Fibroblast of lung (primary cell): ENCODE data around the gene UQCR10. TPM values are rescaled to one million over a fixed set of nuclear protein-coding genes. Genes with fewer than 3 reads are reported as not detected.

Experiments
- DNase-seq, 2 donors: peaks; one replicate each; pipeline versions ENCODE4 v3.0.0 to v3.0.0-alpha.2; 2010; ENCODE audit warnings: low read depth in 2 of 2
- H2AFZ ChIP-seq: 2 replicates; pipeline ENCODE4 v1.5.1; 2012; ENCODE audit warnings: low read length, control low read depth, inconsistent platforms
- H3K27ac ChIP-seq: 2 replicates; pipeline ENCODE4 v1.5.1; 2011; ENCODE audit warnings: low read length, control low read depth; ENCODE audit not compliant: insufficient read depth
- H3K27me3 ChIP-seq: 2 replicates; pipeline ENCODE4 v1.5.1; 2011; ENCODE audit warnings: mild to moderate bottlenecking, low read length; ENCODE audit not compliant: control insufficient read depth, insufficient read depth
- H3K36me3 ChIP-seq: 2 replicates; pipeline ENCODE4 v1.5.1; 2011; ENCODE audit warnings: low read length; ENCODE audit not compliant: control insufficient read depth, insufficient read depth
- H3K4me1 ChIP-seq: 2 replicates; pipeline ENCODE4 v1.5.1; 2011; ENCODE audit warnings: low read length; ENCODE audit not compliant: control insufficient read depth, insufficient read depth; ENCODE audit errors: extremely low read depth
- H3K4me2 ChIP-seq: 2 replicates; pipeline ENCODE4 v1.5.1; 2011; ENCODE audit warnings: low read length, control low read depth; ENCODE audit not compliant: insufficient read depth; ENCODE audit errors: extremely low read depth
- H3K4me3 ChIP-seq, 4 experiments: fragments of 200-600 bp in 1 of 4; sonication (generic) in 1 of 4; replicated peaks in 1 of 4; 2 replicates each; pipeline ENCODE4 v1.5.1; 2011 to 2016; ENCODE audit warnings: low read length in 4 of 4, low read depth in 3 of 4, mild to moderate bottlenecking in 3 of 4, control low read depth in 2 of 4, inconsistent platforms in 1 of 4, mixed read lengths in 1 of 4; ENCODE audit not compliant: insufficient read depth in 1 of 4; ENCODE audit errors: control extremely low read depth in 1 of 4
- H3K79me2 ChIP-seq: 2 replicates; pipeline ENCODE4 v1.5.1; 2012; ENCODE audit warnings: mild to moderate bottlenecking, low read length, inconsistent platforms; ENCODE audit not compliant: control insufficient read depth, insufficient read depth
- H3K9ac ChIP-seq: 2 replicates; pipeline ENCODE4 v1.5.1; 2011; ENCODE audit warnings: mild to moderate bottlenecking, low read length, control low read depth; ENCODE audit not compliant: insufficient read depth
- H3K9me3 ChIP-seq: 2 replicates; pipeline ENCODE4 v1.5.1; 2012; ENCODE audit warnings: low read depth, low read length; ENCODE audit not compliant: control insufficient read depth, insufficient read depth
- H4K20me1 ChIP-seq: 2 replicates; pipeline ENCODE4 v1.5.1; 2011; ENCODE audit warnings: low read length; ENCODE audit not compliant: control insufficient read depth, insufficient read depth; ENCODE audit errors: extremely low read depth
- EZH2 ChIP-seq: IDR thresholded peaks from 2 replicates; pipeline ENCODE4 v1.5.1; 2012; ENCODE audit warnings: low read length, control low read depth, mild to moderate bottlenecking; ENCODE audit errors: missing control alignments
- polyA plus RNA-seq, 2 donors: library from polyadenylated mRNA; depleted of rRNA in 1 of 2; stranded (reverse) in 1 of 2; unstranded in 1 of 2; fragments of >200 nt; gene quantifications; 2 replicates each; pipeline ENCODE4 v1.2.1, GENCODE V29; 2011 to 2012; ENCODE audit warnings: missing spikeins in 1 of 2
- total RNA-seq: library from RNA; depleted of rRNA; stranded (reverse); fragments of >200 nt; gene quantifications from 2 replicates; pipeline ENCODE4 v1.2.1, GENCODE V29; 2014
- TF ChIP-seq, protein P1 (sequence below), 2 donors: IDR thresholded peaks in 1 of 2; conservative IDR thresholded peaks in 1 of 2; 1 replicate in 1 of 2; 2 replicates in 1 of 2; pipeline ENCODE4 v1.5.1; 2011 to 2012; ENCODE audit warnings: low read length in 2 of 2, control low read depth in 1 of 2, inconsistent platforms in 1 of 2, low read depth in 1 of 2, mild to moderate bottlenecking in 1 of 2

UQCR10 gene
- total and polyA plus RNA-seq, 2 donors (not counting 1 experiment from before 2014, with no cell fraction given), result 112 to 117 TPM

DNA sequence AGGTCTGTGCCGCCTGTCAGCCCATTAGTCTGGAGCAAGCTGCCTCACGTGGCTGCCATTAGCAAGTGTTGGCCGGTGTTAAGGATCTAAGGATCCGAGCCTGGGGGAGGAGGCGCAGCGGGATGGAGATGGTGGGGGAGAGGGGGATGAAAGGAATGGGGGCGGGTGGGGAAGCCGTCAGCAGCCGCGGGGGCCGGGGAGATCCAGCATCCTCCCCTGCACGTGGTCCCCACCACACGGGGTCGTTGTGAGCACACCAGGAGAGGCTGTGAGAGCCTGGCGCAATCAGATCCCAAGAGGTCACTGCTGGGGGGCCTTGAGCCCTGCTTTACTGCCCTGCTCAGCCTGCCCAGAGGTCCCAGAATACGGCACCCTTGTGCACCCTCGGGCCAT is 40.0 kb upstream of the UQCR10 start:
- no peak overlapping the region for H3K27ac ChIP-seq
- peaks cover 3% of the 10 kb centered on the region for H3K27me3 ChIP-seq
- no peaks in the 10 kb centered on the region for H3K4me1 ChIP-seq
- peak; percentile 30 to 32 for DNase-seq
- H3K79me2 ChIP-seq, result no peaks in the 10 kb centered on the region
- H3K36me3 ChIP-seq, result no peaks in the 10 kb centered on the region
- H3K4me3 ChIP-seq, result no peak overlapping the region
- H3K9ac ChIP-seq, result no peak overlapping the region
- H3K4me2 ChIP-seq, result no peak overlapping the region
- no peak for TF ChIP-seq EZH2
- TF ChIP-seq, protein P1, sequence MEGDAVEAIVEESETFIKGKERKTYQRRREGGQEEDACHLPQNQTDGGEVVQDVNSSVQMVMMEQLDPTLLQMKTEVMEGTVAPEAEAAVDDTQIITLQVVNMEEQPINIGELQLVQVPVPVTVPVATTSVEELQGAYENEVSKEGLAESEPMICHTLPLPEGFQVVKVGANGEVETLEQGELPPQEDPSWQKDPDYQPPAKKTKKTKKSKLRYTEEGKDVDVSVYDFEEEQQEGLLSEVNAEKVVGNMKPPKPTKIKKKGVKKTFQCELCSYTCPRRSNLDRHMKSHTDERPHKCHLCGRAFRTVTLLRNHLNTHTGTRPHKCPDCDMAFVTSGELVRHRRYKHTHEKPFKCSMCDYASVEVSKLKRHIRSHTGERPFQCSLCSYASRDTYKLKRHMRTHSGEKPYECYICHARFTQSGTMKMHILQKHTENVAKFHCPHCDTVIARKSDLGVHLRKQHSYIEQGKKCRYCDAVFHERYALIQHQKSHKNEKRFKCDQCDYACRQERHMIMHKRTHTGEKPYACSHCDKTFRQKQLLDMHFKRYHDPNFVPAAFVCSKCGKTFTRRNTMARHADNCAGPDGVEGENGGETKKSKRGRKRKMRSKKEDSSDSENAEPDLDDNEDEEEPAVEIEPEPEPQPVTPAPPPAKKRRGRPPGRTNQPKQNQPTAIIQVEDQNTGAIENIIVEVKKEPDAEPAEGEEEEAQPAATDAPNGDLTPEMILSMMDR (conservative IDR thresholded peaks at IDR 0.05 in 1 of 2, IDR thresholded peaks at IDR 0.05 in 1 of 2; ENCODE audit: low read depth in 1 of 2, low read length in 2 of 2), result peak; percentile 23 to 42
- H3K9me3 ChIP-seq, result no peaks in the 10 kb centered on the region
- H4K20me1 ChIP-seq, result no peaks in the 10 kb centered on the region
- H2AFZ ChIP-seq, result no peak overlapping the region

DNA sequence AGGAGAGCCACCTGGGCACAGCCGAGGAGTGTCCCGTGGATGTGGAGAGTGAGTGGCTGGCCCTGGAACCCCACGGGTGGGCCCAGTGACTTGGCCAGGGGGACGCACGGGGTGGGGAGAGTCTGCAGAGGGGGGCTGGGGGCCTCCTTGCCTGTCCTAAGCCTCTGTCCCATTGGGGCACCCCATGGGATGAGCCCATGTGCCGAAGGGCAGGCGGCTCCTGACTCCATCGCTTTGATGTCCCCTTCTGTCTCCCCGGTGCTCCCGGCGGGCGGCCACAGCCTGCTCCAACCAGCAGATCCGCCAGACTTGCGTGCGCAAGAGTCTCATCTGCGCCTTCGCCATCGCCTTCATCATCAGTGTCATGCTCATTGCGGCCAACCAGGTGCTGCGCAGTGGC is 38.0 kb upstream of the UQCR10 start:
- no peak overlapping the region for H3K9ac ChIP-seq
- no peak for DNase-seq
- H3K36me3 ChIP-seq, result no peaks in the 10 kb centered on the region
- no peaks in the 10 kb centered on the region for H3K9me3 ChIP-seq
- H4K20me1 ChIP-seq, result no peaks in the 10 kb centered on the region
- no peak overlapping the region for H3K27ac ChIP-seq
- H3K4me3 ChIP-seq, result no peak overlapping the region
- H3K79me2 ChIP-seq, result no peaks in the 10 kb centered on the region
- H3K4me2 ChIP-seq, result no peak overlapping the region
- H2AFZ ChIP-seq, result no peak overlapping the region
- TF ChIP-seq, protein P1 (conservative IDR thresholded peaks at IDR 0.05 in 1 of 2, IDR thresholded peaks at IDR 0.05 in 1 of 2; ENCODE audit: low read depth in 1 of 2, low read length in 2 of 2), result no peak
- TF ChIP-seq EZH2, result no peak
- H3K27me3 ChIP-seq, result no peaks in the 10 kb centered on the region
- no peaks in the 10 kb centered on the region for H3K4me1 ChIP-seq

DNA sequence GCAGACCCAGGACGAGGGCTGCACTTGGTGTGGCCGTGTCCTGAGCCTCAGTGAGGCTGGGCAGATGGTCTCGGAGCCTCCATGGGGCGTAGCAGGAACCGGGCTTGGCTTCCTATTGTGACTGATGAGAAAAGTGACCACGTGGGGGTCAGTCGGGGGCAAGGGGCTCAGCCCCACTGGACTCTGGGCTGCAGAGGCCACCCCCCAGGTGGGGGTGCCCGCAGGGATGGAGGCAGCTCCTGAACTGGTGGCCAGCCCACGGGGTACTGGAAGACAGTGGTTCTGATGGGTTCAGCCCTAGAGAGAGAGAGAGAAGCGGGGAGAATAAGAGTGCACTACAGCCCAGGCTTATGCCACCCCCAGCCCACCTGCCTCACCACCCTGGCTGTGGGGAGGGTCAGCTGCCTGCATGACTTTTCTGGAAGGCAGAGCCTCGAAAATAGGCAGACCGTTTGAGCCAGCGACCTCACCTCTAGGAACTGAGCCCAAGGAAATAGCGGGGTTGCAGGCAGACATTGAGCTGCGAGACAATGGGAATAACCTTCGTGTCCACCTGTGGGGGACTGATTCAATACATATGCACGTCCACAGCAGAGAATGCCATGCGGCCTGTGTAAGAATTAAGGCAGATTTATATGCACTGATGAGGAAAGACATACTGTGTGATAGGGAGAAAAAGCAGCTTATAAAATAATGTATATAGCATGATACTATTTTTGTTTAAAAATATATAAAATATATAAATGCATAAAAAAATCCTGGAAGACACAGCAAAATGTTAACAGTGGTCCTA is 35.9 kb upstream of the UQCR10 start:
- Histone ChIP-seq H4K20me1 (no peaks in the 10 kb centered on the region), H3K27ac (no peak overlapping the region), H3K36me3 (no peaks in the 10 kb centered on the region), H3K4me2 (no peak overlapping the region), H3K27me3 (no peaks in the 10 kb centered on the region), H3K4me3 (no peak overlapping the region), H3K4me1 (no peaks in the 10 kb centered on the region), H3K9me3 (no peaks in the 10 kb centered on the region), H3K79me2 (no peaks in the 10 kb centered on the region), H3K9ac (no peak overlapping the region), H2AFZ (no peak overlapping the region)
- no peak for DNase-seq
- TF ChIP-seq, protein P1 (conservative IDR thresholded peaks at IDR 0.05 in 1 of 2, IDR thresholded peaks at IDR 0.05 in 1 of 2; ENCODE audit: low read depth in 1 of 2, low read length in 2 of 2), result no peak
- TF ChIP-seq EZH2, result no peak
